RWPE2 (cell line): ENCODE measurements around the gene CCDC12.

ENCODE experiments used
- ATAC-seq: fragments of 200-7000 bp; cut with Tn5 transposase; 3 replicates; pipeline ENCODE4 v1.9.1; 2021; ENCODE audit warnings: low read depth
- DNase-seq: peaks from one replicate; pipeline ENCODE4 v3.0.0-alpha.2; 2020; ENCODE audit warnings: low spot score
- H3K27ac ChIP-seq: fragments of 450-650 bp; 2 replicates; pipeline ENCODE4 v1.5.1; 2017; ENCODE audit warnings: mild to moderate bottlenecking; ENCODE audit not compliant: poor library complexity, severe bottlenecking
- H3K27me3 ChIP-seq: fragments of 250-450 bp; sonication (Bioruptor Pico); 2 replicates; pipeline ENCODE4 v1.5.1; 2021; ENCODE audit warnings: mild to moderate bottlenecking, moderate library complexity; ENCODE audit not compliant: insufficient read depth, poor library complexity, severe bottlenecking
- H3K36me3 ChIP-seq: fragments of 250-450 bp; sonication (Bioruptor Pico); 2 replicates; pipeline ENCODE4 v1.5.1; 2020; ENCODE audit warnings: low read depth, mild to moderate bottlenecking, moderate library complexity
- H3K4me1 ChIP-seq: fragments of 250-450 bp; sonication (Bioruptor Pico); 2 replicates; pipeline ENCODE4 v1.5.1; 2021; ENCODE audit warnings: mild to moderate bottlenecking, moderate library complexity; ENCODE audit not compliant: insufficient read depth, poor library complexity, severe bottlenecking
- H3K4me3 ChIP-seq: fragments of 250-450 bp; sonication (Bioruptor Pico); 2 replicates; pipeline ENCODE4 v1.5.1; 2021; ENCODE audit warnings: mild to moderate bottlenecking, moderate library complexity; ENCODE audit not compliant: severe bottlenecking
- H3K9me3 ChIP-seq: fragments of 250-450 bp; sonication (Bioruptor Pico); 2 replicates; pipeline ENCODE4 v1.5.1; 2021; ENCODE audit warnings: mild to moderate bottlenecking, moderate library complexity; ENCODE audit not compliant: severe bottlenecking
- CTCF ChIP-seq: fragments of 450-650 bp; IDR thresholded peaks from one replicate; pipeline ENCODE4 v1.5.1; 2017; ENCODE audit warnings: mild to moderate bottlenecking, moderate library complexity; ENCODE audit not compliant: poor library complexity, severe bottlenecking

CCDC12 gene

GRCh38 chr3:46898321-46899150, 78.0 kb downstream of the CCDC12 start:
- H3K27me3 ChIP-seq = no peaks in the 10 kb centered on the region
- ATAC-seq = no peak
- H3K4me1 ChIP-seq = no peaks in the 10 kb centered on the region
- no peak overlapping the region for H3K4me3 ChIP-seq
- DNase-seq = peak; percentile 57
- H3K27ac ChIP-seq = no peak overlapping the region
- no peak for TF ChIP-seq CTCF
- H3K36me3 ChIP-seq = no peaks in the 10 kb centered on the region
- no peaks in the 10 kb centered on the region for H3K9me3 ChIP-seq

GRCh38 chr3:46897829-46898320, 78.7 kb downstream of the CCDC12 start:
- DNase-seq (no peak), ATAC-seq (no peak)
- H3K4me3 ChIP-seq = no peak overlapping the region
- TF ChIP-seq CTCF = no peak
- no peak overlapping the region for H3K27ac ChIP-seq
- H3K27me3 ChIP-seq = no peaks in the 10 kb centered on the region
- H3K4me1 ChIP-seq = no peaks in the 10 kb centered on the region
- no peaks in the 10 kb centered on the region for H3K36me3 ChIP-seq
- H3K9me3 ChIP-seq = no peaks in the 10 kb centered on the region

GRCh38 chr3:46897031-46897430, 79.5 kb downstream of the CCDC12 start:
- Histone ChIP-seq H3K27ac (no peak overlapping the region), H3K4me1 (no peaks in the 10 kb centered on the region), H3K9me3 (no peaks in the 10 kb centered on the region), H3K27me3 (no peaks in the 10 kb centered on the region), H3K4me3 (no peak overlapping the region), H3K36me3 (no peaks in the 10 kb centered on the region)
- no peak for ATAC-seq
- DNase-seq = no peak
- no peak for TF ChIP-seq CTCF

- H3K36me3 ChIP-seq = no peaks in the 10 kb centered on the region
- H3K9me3 ChIP-seq = no peaks in the 10 kb centered on the region
- no peak overlapping the region for H3K27ac ChIP-seq
- no peak for DNase-seq
- H3K4me3 ChIP-seq = no peak overlapping the region
- H3K4me1 ChIP-seq = no peaks in the 10 kb centered on the region
- no peak for TF ChIP-seq CTCF
- no peak for ATAC-seq
- no peaks in the 10 kb centered on the region for H3K27me3 ChIP-seq
Measured at GRCh38 chr3:46896386-46896785, 80.2 kb downstream of the CCDC12 start.

- Histone ChIP-seq H3K9me3 (no peaks in the 10 kb centered on the region), H3K4me3 (no peak overlapping the region)
- ATAC-seq = no peak
Measured at GRCh38 chr3:46895761-46896160, 80.8 kb downstream of the CCDC12 start.

More at GRCh38 chr3:46895761-46896160, 80.8 kb downstream of the CCDC12 start:
- H3K36me3 ChIP-seq = no peaks in the 10 kb centered on the region
- no peak for DNase-seq
- H3K27ac ChIP-seq = no peak overlapping the region
- no peaks in the 10 kb centered on the region for H3K4me1 ChIP-seq
- no peaks in the 10 kb centered on the region for H3K27me3 ChIP-seq
- no peak for TF ChIP-seq CTCF
